GM18502 (cell line): Measurements from ENCODE around the gene NRG3.
A peak's percentile ranks its signal among the peaks of the same experiment; 100 is the strongest.

Source experiments
- ATAC-seq: cut with Tn5 transposase; IDR thresholded peaks from one replicate; pipeline ENCODE4 v1.9.1; 2021; ENCODE audit warnings: mild to moderate bottlenecking; ENCODE audit not compliant: unreplicated experiment, poor library complexity

Gene NRG3

DNA sequence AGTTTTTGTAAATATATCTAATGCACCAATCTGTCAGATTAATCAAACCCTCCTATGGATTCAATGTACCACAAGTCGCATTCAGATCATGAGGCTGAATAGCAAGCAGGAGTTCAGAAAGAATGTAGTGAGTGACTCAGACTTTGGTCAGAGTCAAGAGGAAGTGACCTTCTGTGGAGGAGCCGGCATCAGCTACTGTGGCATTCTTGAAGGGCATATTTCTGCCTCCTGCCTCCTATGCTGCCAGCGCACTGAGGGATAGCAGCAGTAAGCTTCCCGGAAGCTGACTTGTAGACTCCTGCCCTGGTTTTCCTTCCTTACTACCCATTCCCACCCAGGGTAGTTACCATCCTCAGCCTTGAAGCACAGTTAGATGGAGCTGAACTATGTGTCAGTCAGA lies 867.5 kb downstream of the NRG3 start:
- no peak for ATAC-seq

DNA sequence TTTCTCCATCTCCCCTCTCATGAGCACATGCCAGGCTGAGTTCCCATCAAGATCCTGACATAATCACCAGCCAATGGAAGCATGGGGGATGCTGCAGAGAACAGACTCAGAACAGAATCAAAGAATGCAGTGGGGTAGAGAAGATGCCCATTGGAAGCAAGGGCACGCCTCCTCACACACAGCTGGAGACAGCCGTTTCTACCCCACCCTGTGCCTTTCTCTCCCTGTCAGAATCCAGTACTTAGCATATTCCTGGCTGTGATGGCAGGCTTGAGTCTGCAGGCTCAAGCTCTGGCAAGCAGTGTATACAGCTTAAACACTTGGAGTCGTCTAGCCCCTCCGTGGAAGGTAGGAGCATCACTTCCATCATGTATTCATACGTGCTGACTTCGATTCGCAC lies 867.9 kb downstream of the NRG3 start:
- ATAC-seq: no peak

DNA sequence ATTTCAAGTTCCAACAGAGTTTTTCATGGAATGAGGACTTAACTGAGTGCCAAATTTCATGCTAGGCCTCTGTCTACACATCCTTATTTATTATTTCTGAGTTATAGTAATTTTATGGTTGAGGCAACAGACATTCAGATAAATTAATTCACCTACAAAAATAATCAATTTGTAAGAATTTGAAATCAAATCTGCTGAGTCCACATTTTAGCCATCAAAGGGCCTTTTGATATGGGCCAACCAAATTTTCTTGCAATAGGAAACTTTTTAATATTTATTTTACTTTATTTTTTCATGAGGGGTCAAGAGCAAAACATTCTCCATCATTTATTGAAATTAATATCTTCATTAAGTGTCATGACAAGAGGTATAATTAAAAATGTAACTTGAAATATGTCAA lies 875.5 kb downstream of the NRG3 start:
- no peak for ATAC-seq

DNA sequence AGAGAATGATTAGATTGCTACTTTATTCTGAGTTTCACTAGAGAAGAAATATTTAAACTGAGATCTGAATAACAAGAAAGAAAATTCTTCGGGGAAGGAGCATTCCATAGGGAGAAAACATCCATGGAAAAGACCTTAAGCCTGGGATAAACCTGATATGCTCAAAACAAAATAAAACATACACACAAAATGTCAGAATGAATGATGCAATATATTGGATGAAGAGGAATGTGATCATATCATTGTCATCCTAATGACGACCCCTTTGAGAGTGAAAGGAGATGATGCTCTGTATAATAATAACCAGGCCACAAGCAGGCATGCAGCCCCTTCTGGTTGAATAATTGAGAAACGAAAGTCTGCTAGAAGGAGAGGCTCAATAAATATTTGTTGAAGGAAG lies 882.4 kb downstream of the NRG3 start:
- no peak for ATAC-seq

DNA sequence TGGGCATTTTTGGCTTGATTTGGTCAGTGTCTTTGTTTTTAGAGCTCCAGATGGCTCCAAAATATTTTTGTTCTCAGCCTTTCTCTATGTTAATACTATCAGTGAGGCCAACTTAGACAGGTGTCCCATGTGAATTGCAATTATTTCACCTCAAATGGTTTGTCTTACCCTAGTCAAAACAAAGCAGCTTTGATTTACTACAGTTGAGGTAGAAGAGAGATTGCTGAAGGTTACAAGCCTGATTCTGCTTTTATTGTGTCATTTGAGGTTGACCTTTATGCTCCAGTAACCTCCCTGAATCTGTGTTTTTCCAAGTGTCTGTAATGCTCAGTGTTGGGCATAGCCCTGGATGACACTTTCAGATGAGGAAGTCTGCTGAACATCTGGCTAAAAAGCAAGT lies 882.9 kb downstream of the NRG3 start:
- no peak for ATAC-seq

DNA sequence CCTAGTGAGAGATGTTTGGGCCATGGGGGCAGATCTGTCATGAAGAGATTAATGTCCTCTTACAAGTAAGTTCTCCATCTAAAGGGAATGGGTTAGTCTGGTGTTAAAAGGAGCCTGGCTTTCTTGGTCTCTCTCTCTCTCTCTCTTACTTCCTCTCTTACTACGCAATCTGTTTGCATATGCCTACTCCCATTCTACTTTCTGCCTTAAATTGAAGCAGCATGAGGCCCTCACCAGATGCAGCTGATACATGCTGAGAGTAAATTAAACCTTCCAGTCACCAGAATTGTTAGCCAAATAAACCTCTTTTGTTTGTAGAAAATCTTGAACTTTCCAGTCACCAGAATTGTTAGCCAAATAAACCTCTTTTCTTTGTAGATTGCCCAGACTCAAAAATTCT lies 884.1 kb downstream of the NRG3 start:
- ATAC-seq: no peak

DNA sequence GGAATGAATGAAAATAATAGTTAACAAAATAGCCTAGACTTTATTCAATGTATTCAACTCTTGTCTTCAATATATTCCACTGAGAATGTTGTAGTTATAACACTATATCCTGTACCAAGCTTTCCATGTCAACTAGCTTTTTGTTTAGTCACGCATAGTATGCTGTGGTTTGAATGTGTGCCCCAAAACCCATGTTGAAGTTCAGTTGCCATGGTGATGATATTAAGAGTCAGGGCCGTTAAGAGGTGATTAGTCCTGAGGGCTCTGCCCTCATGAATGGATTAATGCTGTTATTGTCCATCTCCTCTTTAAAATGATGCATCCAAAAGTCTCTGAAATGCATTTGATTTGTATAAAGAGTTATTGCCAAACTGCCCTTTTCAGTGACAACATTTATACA lies 887.6 kb downstream of the NRG3 start:
- no peak for ATAC-seq

DNA sequence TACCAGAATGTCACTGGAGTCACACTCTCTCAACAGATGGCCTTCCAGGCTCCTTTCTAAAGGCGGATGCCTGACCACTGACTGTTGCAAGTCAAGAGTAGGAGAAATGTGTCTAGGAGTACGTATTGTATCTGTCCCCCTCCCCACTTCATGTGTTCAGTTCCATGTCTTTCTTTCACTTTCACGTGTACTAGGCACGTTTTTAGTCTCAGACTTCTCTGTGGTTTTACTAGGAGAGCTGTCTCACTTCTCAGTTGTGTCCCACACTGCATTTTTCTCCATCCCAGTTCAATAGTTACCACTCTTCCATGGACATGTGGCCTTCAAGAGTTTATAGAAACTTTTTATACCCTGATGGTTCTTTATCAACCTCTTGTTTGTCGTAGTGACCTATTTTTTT lies 893.0 kb downstream of the NRG3 start:
- ATAC-seq: no peak

DNA sequence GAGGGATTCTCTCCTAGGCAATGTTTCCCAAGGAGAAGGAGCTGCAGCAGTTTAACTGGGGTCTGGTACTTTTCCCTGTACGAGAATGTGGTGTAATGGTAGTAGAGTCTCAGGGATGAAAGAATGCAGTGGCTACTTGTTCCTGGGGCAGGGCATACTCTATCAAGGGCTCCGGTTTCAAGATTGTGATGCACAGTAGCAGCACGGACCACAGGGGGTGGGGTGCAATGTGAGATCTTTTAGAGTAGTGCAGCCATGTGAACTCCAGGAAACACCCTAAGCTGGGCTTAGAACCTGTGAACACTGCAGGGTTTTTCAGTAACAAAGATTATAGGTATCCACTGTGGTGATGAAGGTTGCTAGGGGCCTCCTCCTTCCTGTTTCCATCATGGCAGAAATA lies 903.9 kb downstream of the NRG3 start:
- ATAC-seq: no peak

DNA sequence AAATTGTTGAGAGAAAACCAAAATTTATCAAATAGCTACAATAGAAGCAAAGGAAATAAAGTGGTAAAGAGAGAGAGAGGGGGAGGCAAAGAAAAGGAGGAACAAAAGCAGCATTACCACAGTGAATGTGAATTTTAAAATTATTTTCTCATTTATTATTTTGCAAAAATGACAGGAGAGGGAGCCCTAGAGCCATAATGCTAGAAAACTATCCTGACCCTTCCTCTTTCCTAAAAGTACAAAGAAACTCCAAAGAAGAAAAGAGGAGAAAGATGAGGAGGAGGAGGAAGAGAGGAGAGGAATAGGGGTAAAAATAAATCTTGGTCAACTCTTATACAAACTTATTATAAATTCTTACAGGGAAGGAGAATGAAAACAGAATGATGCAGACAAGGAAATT lies 921.5 kb downstream of the NRG3 start:
- no peak for ATAC-seq

DNA sequence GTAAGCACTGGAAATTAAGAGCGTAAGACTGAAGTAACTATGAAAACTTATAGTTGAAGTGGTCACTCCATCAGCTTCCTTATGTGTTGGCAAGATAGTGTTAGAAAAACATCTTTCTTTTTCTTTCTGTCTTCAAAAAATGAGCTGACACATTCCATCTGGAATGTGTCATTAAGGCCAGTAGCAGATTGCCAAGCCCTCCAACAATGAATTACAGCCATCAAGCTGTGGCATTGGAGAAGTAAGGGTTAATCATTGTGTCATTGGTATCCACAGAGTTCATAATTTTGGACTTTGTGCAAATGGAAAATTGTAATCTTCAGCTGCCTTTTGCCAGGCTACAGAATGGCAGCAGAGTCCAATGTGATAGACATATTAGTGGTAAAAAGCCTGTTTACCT lies 926.3 kb downstream of the NRG3 start:
- ATAC-seq: no peak

DNA sequence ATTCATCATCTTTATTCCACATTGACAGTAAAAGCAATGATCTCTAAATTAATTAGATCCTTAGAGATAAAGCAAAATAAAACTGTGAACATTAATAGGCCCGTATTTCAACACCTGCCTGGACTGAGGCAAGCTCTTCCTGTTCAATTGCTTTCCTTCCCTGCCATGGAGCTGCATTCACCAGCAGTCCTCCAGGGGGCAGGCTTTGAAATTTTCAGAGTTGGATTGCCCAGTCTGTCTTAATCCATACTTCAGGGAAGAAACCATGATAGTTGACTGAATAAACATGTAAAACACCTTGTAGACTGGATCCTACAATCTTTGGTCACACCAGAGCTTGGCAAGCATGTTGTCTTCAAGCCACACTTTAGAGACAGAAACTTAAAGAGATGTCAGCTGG lies 936.6 kb downstream of the NRG3 start:
- ATAC-seq: peak; percentile 74

DNA sequence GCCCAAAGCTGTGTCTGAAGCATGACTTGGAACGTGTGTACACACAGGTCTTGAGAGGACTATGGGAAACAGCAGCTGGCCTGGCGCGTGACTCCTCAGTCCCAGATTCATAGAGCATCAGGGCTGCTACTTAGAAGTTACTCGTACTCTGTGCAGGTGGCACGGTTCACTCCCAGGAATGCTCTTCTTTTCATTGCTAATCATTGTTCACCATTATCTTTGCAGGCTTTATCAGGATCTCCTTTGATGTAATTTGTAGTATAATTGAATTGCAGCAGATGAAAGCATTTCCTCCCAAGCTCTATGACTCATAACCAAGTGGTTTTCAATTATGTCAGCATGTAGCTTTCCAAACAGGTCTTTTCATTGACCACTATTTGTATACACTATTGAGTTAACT lies 938.9 kb downstream of the NRG3 start:
- no peak for ATAC-seq

DNA sequence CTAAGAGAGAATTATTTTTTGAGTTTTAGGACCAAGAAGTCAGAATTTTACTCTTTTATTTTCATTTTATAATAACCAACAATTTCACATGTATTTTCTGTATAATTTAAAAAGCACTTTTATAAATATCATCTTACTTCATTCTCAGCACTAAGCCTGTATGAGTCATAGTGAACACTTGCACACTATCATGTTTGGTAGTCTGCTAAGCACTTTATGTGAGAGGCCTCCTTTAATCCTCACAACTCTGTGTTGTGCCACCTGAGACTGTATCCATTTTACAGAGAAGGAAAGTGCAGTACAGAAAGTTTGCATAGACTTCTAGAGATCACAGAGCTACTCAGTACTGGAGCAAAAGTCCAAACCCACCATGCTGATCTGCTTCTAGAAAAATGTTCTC lies 939.6 kb downstream of the NRG3 start:
- ATAC-seq: no peak

DNA sequence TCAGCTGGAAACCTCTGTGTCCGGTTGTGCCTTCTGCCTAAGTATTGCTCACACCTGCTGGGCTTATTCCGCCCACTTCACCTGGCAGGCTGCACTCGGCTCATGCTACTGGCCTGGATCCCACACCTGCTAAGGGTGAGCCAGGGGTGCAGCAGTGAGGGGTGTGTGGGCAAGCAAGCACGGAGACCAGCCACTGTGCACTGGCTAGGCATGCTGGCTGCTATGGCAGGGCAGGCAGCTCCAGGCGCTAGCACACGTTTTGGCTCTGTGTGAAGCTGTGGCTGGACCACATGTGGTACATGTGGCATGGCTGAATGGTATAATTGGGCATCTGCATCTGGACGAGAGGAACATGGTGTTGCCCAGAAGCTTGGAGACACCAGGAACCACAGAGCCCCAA lies 940.7 kb downstream of the NRG3 start:
- no peak for ATAC-seq

DNA sequence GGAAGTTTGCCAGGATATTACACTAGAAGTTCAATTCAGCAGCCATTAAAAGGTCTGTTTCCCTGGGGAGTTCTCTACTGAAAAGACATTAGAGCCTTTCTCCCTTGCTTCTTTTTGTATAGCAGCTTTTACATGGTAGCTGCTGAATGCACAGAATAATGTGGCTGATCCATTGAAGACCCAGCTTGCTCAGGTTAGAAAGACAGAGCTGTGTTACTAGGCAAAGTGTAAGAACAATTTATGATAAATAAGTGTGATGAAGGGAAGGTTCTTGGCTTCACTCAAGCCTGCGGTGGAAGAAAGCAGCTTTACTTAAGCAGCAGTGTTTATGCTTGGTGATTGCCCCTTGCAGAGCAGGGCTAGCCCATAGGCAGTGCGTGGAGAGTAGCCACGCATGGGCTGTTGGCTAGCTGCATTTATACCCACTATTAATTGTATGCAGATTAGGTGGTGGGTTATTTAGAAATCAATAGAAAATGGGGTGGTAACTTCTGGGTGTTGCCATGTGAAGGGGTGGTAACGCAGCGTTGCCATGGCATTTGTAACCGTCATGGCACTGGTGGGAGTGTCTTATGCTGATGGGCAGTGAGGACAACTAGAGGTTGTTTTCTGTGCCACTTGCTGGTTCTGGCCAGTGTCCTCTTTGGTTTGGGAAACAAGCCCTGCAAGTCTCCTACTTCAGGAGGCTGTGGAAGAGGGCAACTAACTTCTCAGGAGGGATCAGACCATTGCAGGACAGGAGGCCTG lies 942.9 kb downstream of the NRG3 start:
- no peak for ATAC-seq

DNA sequence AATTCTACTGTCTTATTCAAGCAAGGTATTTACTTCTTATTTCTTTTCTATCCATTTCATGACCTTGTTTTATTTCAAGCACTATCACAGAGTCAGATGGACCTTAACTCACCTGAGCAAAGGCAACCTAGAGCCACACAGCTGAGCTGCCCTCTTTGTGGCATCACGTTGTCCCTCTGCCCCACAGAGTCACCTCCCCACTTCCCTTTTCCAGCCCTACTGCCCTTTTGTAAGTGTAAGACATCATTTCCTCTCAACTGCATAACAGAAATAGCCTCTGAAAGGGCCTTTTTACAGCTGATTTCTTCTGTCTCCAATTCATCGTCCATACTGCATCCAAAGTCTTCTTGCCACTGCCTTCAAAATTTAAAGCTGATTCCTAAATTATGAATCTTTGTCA lies 946.0 kb downstream of the NRG3 start:
- ATAC-seq: no peak

DNA sequence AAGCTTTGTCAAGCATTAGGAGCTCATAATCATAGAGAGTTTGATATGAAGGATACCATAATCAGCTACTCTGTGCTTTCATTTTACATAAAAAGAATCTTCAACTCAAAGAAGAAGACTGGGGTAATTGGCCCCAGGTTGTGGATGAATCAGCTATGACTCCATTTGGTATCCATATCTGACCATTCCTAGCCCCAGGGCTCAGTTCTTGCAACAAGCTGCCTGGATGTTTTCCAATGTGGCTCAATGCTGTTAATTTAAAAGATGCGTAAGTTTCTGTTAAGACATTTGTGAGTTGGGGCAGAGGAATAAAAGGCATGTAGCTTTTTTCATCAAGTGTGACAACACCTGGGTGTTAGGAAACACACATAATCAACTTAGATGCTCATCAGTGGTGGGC lies 951.1 kb downstream of the NRG3 start:
- no peak for ATAC-seq

DNA sequence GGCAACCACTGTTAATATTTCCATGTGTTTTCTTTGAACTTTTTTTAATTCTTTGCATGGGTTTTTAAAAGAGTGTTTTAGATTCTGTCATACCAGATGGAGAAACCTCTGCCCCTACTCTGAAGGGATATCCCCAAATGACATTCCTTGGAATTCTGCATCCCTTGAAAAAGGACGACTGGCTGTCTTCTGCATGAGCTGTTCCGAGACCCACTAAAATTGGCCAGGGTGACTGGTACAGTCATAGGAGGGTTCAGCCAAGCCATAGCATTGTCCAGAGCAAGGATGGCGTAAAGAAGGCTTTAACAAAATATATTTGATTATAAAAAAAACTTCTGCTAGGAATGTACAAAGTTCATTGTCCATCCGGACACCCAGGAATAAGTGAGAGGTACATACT lies 952.9 kb downstream of the NRG3 start:
- ATAC-seq: no peak

DNA sequence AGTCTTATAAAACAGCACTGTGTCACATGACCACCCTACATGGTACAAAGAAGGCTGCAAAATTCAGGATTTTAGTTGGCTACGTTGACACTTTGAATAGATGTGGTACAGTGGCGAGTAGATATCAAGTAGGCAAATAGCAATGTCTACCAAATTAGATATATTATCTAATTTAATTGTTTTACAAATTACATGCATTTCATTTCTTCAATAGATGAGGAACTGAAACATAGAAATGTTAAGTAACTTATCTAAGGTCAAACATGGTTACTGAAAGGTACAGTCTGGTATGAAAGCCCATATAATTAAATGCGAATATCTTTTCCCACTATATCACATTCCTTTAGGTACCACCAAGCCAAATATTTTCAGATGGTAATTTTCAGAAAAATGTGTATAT lies 972.2 kb downstream of the NRG3 start:
- ATAC-seq: no peak

DNA sequence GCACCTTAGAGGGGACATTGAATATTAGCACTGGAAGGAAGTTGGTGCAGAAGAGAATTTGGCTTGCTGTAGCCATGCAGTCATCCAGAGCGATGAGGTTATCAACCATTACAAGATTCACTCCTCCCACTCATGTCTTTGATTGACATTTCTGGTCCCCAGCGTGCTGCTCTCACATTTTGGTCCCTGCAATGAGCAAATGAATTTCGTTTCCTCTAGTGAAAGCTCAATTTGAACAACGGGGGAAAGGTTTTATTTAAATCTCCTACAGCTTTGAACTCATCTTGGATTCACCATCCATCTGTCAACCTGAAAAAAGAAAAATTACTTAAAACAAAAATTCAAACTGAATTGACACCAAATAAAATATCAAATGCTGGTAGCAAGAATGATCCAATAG lies 975.2 kb downstream of the NRG3 start:
- no peak for ATAC-seq

DNA sequence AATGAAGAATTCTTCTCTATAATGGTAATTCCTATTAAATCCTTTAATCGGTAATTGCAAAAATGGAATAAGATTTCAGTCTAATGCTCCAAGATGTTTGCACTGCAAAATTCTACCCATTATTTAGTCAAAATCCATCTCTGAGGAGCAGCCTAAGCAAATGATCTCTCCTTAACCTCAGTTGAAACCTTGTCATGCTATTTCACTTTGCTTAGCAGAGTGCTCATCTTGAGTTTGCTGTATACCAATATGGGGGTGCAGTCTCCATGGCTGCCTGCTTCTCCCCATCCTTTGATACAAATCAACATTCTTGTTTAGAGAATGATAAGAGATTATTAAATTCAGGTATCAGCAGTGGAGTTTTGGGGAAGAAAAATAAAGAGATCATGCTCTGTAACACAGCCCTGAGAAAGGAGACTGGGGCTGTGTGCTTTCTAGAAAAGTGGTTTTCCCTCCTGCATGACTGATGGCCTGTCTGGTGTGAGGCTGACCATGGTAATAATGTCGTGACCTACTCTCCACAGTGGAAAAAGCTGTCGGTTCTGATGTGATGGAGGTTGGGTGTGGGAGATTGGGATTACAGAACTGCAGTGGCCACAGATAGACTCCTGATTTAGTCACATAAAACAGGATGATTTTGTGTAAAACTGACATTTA lies 982.1 kb downstream of the NRG3 start:
- no peak for ATAC-seq
